Endodermal cell (in vitro differentiated cells): ENCODE data around the gene SPACA7. TPM values are rescaled to one million over a fixed set of nuclear protein-coding genes. Genes with fewer than 3 reads are reported as not detected.

Source experiments
- DNase-seq: peaks from one replicate; pipeline ENCODE4 v3.0.0-alpha.2; 2017
- H3K27ac ChIP-seq: 2 replicates; pipeline ENCODE4 v1.5.1; 2013; ENCODE audit warnings: mild to moderate bottlenecking, low read depth, low read length, moderate library complexity
- H3K27me3 ChIP-seq: 2 replicates; pipeline ENCODE4 v1.6.1; 2013; ENCODE audit warnings: mild to moderate bottlenecking, low read length, moderate library complexity; ENCODE audit not compliant: insufficient read depth, control insufficient read depth, poor library complexity, severe bottlenecking
- H3K36me3 ChIP-seq: 2 replicates; pipeline ENCODE4 v1.7.0; 2013; ENCODE audit warnings: mild to moderate bottlenecking, low read length, moderate library complexity; ENCODE audit not compliant: control insufficient read depth, insufficient read depth
- H3K4me1 ChIP-seq: one replicate; pipeline ENCODE4 v1.7.0; 2013; ENCODE audit warnings: low read length; ENCODE audit not compliant: control insufficient read depth, insufficient read depth
- H3K4me3 ChIP-seq: 2 replicates; pipeline ENCODE4 v1.5.1; 2013; ENCODE audit warnings: mild to moderate bottlenecking, low read length, moderate library complexity
- H3K9ac ChIP-seq: 2 replicates; pipeline ENCODE4 v1.6.1; 2013; ENCODE audit warnings: mild to moderate bottlenecking, low read length, moderate library complexity; ENCODE audit not compliant: poor library complexity, severe bottlenecking; ENCODE audit errors: extremely low read depth
- H3K9me3 ChIP-seq: 2 replicates; pipeline ENCODE4 v1.6.1; 2013; ENCODE audit warnings: mild to moderate bottlenecking, low read length, moderate library complexity; ENCODE audit not compliant: control insufficient read depth
- H3K27ac Mint-ChIP-seq: 2 replicates; pipeline ENCODE4 v1.8.0; 2020; ENCODE audit warnings: mixed read lengths
- H3K27me3 Mint-ChIP-seq: 2 replicates; pipeline ENCODE4 v1.8.0; 2021; ENCODE audit warnings: mild to moderate bottlenecking, mixed read lengths; ENCODE audit not compliant: insufficient read depth
- H3K36me3 Mint-ChIP-seq: 2 replicates; pipeline ENCODE4 v1.8.0; 2020; ENCODE audit warnings: low read depth, mixed read lengths
- H3K4me1 Mint-ChIP-seq: 2 replicates; pipeline ENCODE4 v1.8.0; 2020; ENCODE audit warnings: mixed read lengths
- H3K4me3 Mint-ChIP-seq: 2 replicates; pipeline ENCODE4 v1.8.0; 2020; ENCODE audit warnings: mild to moderate bottlenecking, moderate library complexity, mixed read lengths
- H3K9me3 Mint-ChIP-seq: 2 replicates; pipeline ENCODE4 v1.8.0; 2020; ENCODE audit warnings: mild to moderate bottlenecking, mixed read lengths
- CTCF ChIP-seq: fragments of 200-600 bp; sonication (generic); conservative IDR thresholded peaks from 2 replicates; pipeline ENCODE4 v1.5.0; 2021; ENCODE audit warnings: antibody characterized with exemption, mild to moderate bottlenecking
- WGBS, 2 experiments: methylation state at CpG; one replicate each; pipeline versions ENCODE4 v1.1.5 to v1.1.7; 2013; ENCODE audit warnings: missing lambda C conversion rate in 2 of 2, mixed read lengths in 1 of 2; ENCODE audit not compliant: insufficient coverage in 1 of 2, insufficient read length in 1 of 2; 5-methylcytosine and 5-hydroxymethylcytosine counted together
- total RNA-seq, 2 donors: library from RNA; stranded (reverse); fragmentation: NEBNext Ultra II Directional in 1 of 2; extraction: Animal tissue kit (Norgen Biotek cat#: 25700) in 1 of 2; gene quantifications; 2 replicates in 1 of 2; 3 replicates in 1 of 2; pipeline ENCODE4 v1.2.1, GENCODE V29; 2021

SPACA7 gene
- total RNA-seq, 2 donors from 2014 or later: not detected

GRCh38 chr13:112448621-112449544 lies 72.7 kb downstream of the SPACA7 start:
- TF ChIP-seq CTCF: no peak
- no peaks in the 10 kb centered on the region for H3K9me3 ChIP-seq
- Mint-ChIP-seq H3K27ac (no peak overlapping the region), H3K4me1 (no peaks in the 10 kb centered on the region), H3K4me3 (no peak overlapping the region), H3K36me3 (no peaks in the 10 kb centered on the region), H3K27me3 (peaks cover 13% of the 10 kb centered on the region), H3K9me3 (no peaks in the 10 kb centered on the region)
- no peaks in the 10 kb centered on the region for H3K4me1 ChIP-seq
- DNase-seq: peak; percentile 38
- no peak overlapping the region for H3K27ac ChIP-seq
- peaks cover 5% of the 10 kb centered on the region for H3K27me3 ChIP-seq
- H3K4me3 ChIP-seq: no peak overlapping the region
- H3K36me3 ChIP-seq: no peaks in the 10 kb centered on the region
- H3K9ac ChIP-seq: no peak overlapping the region
- WGBS, 2 experiments: 84% methylated on average over 12 to 20 of the region's 20 CpGs

GRCh38 chr13:112449545-112449930 lies 73.4 kb downstream of the SPACA7 start:
- H3K4me1 ChIP-seq: no peaks in the 10 kb centered on the region
- H3K27ac ChIP-seq: no peak overlapping the region
- H3K4me3 ChIP-seq: no peak overlapping the region
- no peaks in the 10 kb centered on the region for H3K9me3 ChIP-seq
- Mint-ChIP-seq H3K27me3 (peaks cover 11% of the 10 kb centered on the region), H3K4me1 (no peaks in the 10 kb centered on the region), H3K27ac (no peak overlapping the region), H3K9me3 (no peaks in the 10 kb centered on the region), H3K4me3 (no peak overlapping the region), H3K36me3 (no peaks in the 10 kb centered on the region)
- no peak overlapping the region for H3K9ac ChIP-seq
- peaks cover 1% of the 10 kb centered on the region for H3K27me3 ChIP-seq
- WGBS, 2 experiments: 88 to 89% methylated on average over 7 to 12 of the region's 16 CpGs
- no peak for TF ChIP-seq CTCF
- DNase-seq: peak; percentile 36
- H3K36me3 ChIP-seq: no peaks in the 10 kb centered on the region

GRCh38 chr13:112450118-112450903 lies 74.2 kb downstream of the SPACA7 start:
- no peak for TF ChIP-seq CTCF
- H3K9me3 ChIP-seq: no peaks in the 10 kb centered on the region
- H3K27ac Mint-ChIP-seq: no peak overlapping the region
- H3K9me3 Mint-ChIP-seq: no peaks in the 10 kb centered on the region
- DNase-seq: peak; percentile 22
- no peaks in the 10 kb centered on the region for H3K36me3 ChIP-seq
- H3K4me1 ChIP-seq: no peaks in the 10 kb centered on the region
- no peak overlapping the region for H3K4me3 ChIP-seq
- WGBS, 2 experiments: 92% methylated on average over 18 to 21 of the region's 23 CpGs
- peaks cover 9% of the 10 kb centered on the region for H3K27me3 Mint-ChIP-seq
- H3K27ac ChIP-seq: no peak overlapping the region
- no peak overlapping the region for H3K9ac ChIP-seq
- no peaks in the 10 kb centered on the region for H3K36me3 Mint-ChIP-seq
- no peaks in the 10 kb centered on the region for H3K4me1 Mint-ChIP-seq
- H3K4me3 Mint-ChIP-seq: no peak overlapping the region
- no peaks in the 10 kb centered on the region for H3K27me3 ChIP-seq
